SU-DHL-6 (cell line): ENCODE measurements around the gene SCRT2.

Experiments
- H2AFZ ChIP-seq: fragments of 200-600 bp; sonication (generic); 2 replicates; pipeline ENCODE4 v1.6.1; 2014; ENCODE audit warnings: low read depth, mild to moderate bottlenecking, moderate library complexity, mixed read lengths, antibody characterized with exemption, low read length; ENCODE audit not compliant: severe bottlenecking
- H3F3A ChIP-seq: fragments of 200-600 bp; shearing (Covaris generic); 2 replicates; pipeline ENCODE4 v1.6.0; 2016; ENCODE audit warnings: antibody characterized with exemption, mild to moderate bottlenecking; ENCODE audit not compliant: insufficient read depth
- H3K27ac ChIP-seq: fragments of 200-600 bp; sonication (generic); 2 replicates; pipeline ENCODE4 v1.5.1; 2016; ENCODE audit warnings: low read depth, mild to moderate bottlenecking, low read length, moderate library complexity, mixed read lengths
- H3K27me3 ChIP-seq: fragments of 200-600 bp; sonication (generic), shearing (Covaris generic); 2 replicates; pipeline ENCODE4 v1.6.0; 2014; ENCODE audit warnings: mild to moderate bottlenecking, low read length
- H3K36me3 ChIP-seq: fragments of 200-600 bp; sonication (generic); 2 replicates; pipeline ENCODE4 v1.6.1; 2014; ENCODE audit warnings: mild to moderate bottlenecking, low read length, mixed read lengths
- H3K4me2 ChIP-seq: fragments of 300-600, 200-600 bp; shearing (Covaris generic), sonication (generic); 2 replicates; pipeline ENCODE4 v1.6.0; 2014; ENCODE audit warnings: low read length, low read depth, mild to moderate bottlenecking; ENCODE audit not compliant: poor library complexity, severe bottlenecking
- H3K4me3 ChIP-seq: fragments of 200-600 bp; sonication (generic); 2 replicates; pipeline ENCODE4 v1.5.1; 2014; ENCODE audit warnings: antibody characterized with exemption, low read length, mild to moderate bottlenecking, mixed read lengths; ENCODE audit not compliant: insufficient read depth, poor library complexity, severe bottlenecking
- H3K79me2 ChIP-seq: fragments of 200-600 bp; sonication (generic); 2 replicates; pipeline ENCODE4 v1.6.1; 2014; ENCODE audit warnings: mild to moderate bottlenecking, low read length, moderate library complexity; ENCODE audit not compliant: insufficient read depth
- H3K9ac ChIP-seq: fragments of 200-600 bp; sonication (generic); 2 replicates; pipeline ENCODE4 v1.7.0; 2014; ENCODE audit warnings: mild to moderate bottlenecking, low read length
- H3K9me2 ChIP-seq: fragments of 200-600 bp; sonication (generic); replicated peaks from 2 replicates; pipeline ENCODE4 v1.6.1; 2014; ENCODE audit warnings: low read length; ENCODE audit not compliant: insufficient read depth
- H3K9me3 ChIP-seq: fragments of 200-600 bp; sonication (generic); 2 replicates; pipeline ENCODE4 v1.6.1; 2014; ENCODE audit warnings: low read length, mixed read lengths; ENCODE audit not compliant: insufficient read depth
- H4K20me1 ChIP-seq: fragments of 200-600 bp; sonication (generic); 2 replicates; pipeline ENCODE4 v1.6.1; 2014; ENCODE audit warnings: low read depth, mild to moderate bottlenecking, antibody characterized with exemption, low read length, moderate library complexity, mixed read lengths
- EZH2phosphoT487 ChIP-seq: fragments of 200-600 bp; sonication (generic), shearing (Covaris generic); conservative IDR thresholded peaks from 2 replicates; pipeline ENCODE4 v1.6.1; 2018; ENCODE audit warnings: mild to moderate bottlenecking, antibody characterized with exemption, low read length, moderate library complexity, mixed read lengths
- TF ChIP-seq, protein P1 (sequence below): fragments of 200-600 bp; sonication (generic); IDR thresholded peaks from one replicate; pipeline ENCODE4 v1.5.1; 2017; ENCODE audit warnings: antibody characterized with exemption, mild to moderate bottlenecking, low read length, moderate library complexity; ENCODE audit not compliant: insufficient read depth, poor library complexity, severe bottlenecking

SCRT2 gene

GRCh38 chr20:676315-676937 is 824 bp upstream of the SCRT2 start:
- Histone ChIP-seq H3K27me3 (no peaks in the 10 kb centered on the region), H3K9me2 (no peaks in the 10 kb centered on the region), H4K20me1 (no peaks in the 10 kb centered on the region), H3K36me3 (no peaks in the 10 kb centered on the region), H3K27ac (no peak overlapping the region), H3K9me3 (no peaks in the 10 kb centered on the region), H2AFZ (no peak overlapping the region), H3F3A (no peaks in the 10 kb centered on the region), H3K9ac (no peak overlapping the region), H3K4me2 (no peak overlapping the region), H3K4me3 (no peak overlapping the region), H3K79me2 (no peaks in the 10 kb centered on the region)
- no peak for TF ChIP-seq EZH2phosphoT487
- TF ChIP-seq, protein P1, sequence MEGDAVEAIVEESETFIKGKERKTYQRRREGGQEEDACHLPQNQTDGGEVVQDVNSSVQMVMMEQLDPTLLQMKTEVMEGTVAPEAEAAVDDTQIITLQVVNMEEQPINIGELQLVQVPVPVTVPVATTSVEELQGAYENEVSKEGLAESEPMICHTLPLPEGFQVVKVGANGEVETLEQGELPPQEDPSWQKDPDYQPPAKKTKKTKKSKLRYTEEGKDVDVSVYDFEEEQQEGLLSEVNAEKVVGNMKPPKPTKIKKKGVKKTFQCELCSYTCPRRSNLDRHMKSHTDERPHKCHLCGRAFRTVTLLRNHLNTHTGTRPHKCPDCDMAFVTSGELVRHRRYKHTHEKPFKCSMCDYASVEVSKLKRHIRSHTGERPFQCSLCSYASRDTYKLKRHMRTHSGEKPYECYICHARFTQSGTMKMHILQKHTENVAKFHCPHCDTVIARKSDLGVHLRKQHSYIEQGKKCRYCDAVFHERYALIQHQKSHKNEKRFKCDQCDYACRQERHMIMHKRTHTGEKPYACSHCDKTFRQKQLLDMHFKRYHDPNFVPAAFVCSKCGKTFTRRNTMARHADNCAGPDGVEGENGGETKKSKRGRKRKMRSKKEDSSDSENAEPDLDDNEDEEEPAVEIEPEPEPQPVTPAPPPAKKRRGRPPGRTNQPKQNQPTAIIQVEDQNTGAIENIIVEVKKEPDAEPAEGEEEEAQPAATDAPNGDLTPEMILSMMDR: no peak

DNA sequence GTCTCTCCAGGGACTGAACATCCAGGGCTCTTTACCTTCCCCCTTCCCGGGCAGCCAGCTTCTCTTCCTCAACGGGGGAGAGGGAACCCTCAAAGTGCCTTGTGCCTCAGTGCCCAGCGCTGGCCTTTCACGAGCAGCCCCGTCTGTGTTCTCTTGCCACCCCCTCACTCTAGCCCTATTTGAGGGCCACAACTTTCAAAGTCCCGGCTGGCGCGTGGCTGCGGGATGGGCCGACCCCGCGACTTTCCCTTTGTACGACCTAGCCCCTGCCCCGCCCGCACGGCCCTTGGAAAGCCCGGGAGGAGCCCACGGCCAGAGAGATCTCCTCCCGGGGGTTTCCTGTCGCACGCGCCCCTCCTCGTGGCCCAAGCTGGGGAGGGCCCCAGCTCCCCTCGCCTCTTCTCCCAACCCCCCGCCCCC is 559 bp downstream of the SCRT2 start:
- Histone ChIP-seq H3K9ac (no peak overlapping the region), H3F3A (no peaks in the 10 kb centered on the region), H3K4me3 (no peak overlapping the region), H3K9me3 (no peaks in the 10 kb centered on the region), H3K9me2 (no peaks in the 10 kb centered on the region), H3K36me3 (no peaks in the 10 kb centered on the region), H3K4me2 (no peak overlapping the region), H3K79me2 (no peaks in the 10 kb centered on the region), H3K27me3 (no peaks in the 10 kb centered on the region), H3K27ac (no peak overlapping the region), H2AFZ (no peak overlapping the region), H4K20me1 (no peaks in the 10 kb centered on the region)
- TF ChIP-seq EZH2phosphoT487: no peak
- TF ChIP-seq, protein P1: no peak

- H3K9me2 ChIP-seq: no peaks in the 10 kb centered on the region
- no peaks in the 10 kb centered on the region for H3F3A ChIP-seq
- no peaks in the 10 kb centered on the region for H3K36me3 ChIP-seq
- H3K4me3 ChIP-seq: no peak overlapping the region
- H3K9ac ChIP-seq: no peak overlapping the region
- no peaks in the 10 kb centered on the region for H3K79me2 ChIP-seq
- TF ChIP-seq EZH2phosphoT487: no peak
- TF ChIP-seq, protein P1: no peak
- H3K9me3 ChIP-seq: no peaks in the 10 kb centered on the region
- H3K4me2 ChIP-seq: no peak overlapping the region
- no peaks in the 10 kb centered on the region for H3K27me3 ChIP-seq
- no peak overlapping the region for H3K27ac ChIP-seq
- no peak overlapping the region for H2AFZ ChIP-seq
- no peaks in the 10 kb centered on the region for H4K20me1 ChIP-seq
Observed at GRCh38 chr20:673603-674001, 2.0 kb downstream of the SCRT2 start.
